Ishikawa (cell line): Measurements from ENCODE around the gene TMEM151A.

ENCODE experiments used
- CEBPB ChIP-seq: IDR thresholded peaks from 2 replicates; pipeline ENCODE4 v1.6.1; 2012
- CREB1 ChIP-seq: IDR thresholded peaks from 2 replicates; pipeline ENCODE4 v1.6.1; 2012; ENCODE audit warnings: low read depth
- EGR1 ChIP-seq: IDR thresholded peaks from 2 replicates; pipeline ENCODE4 v1.6.1; 2012
- EP300 ChIP-seq: IDR thresholded peaks from 2 replicates; pipeline ENCODE4 v1.6.1; 2012; ENCODE audit warnings: borderline replicate concordance
- FOXM1 ChIP-seq: IDR thresholded peaks from 2 replicates; pipeline ENCODE4 v1.6.1; 2012; ENCODE audit warnings: low read depth, borderline replicate concordance
- MAX ChIP-seq: IDR thresholded peaks from 2 replicates; pipeline ENCODE4 v1.6.1; 2012
- NFIC ChIP-seq: IDR thresholded peaks from 2 replicates; pipeline ENCODE4 v1.6.1; 2012
- RAD21 ChIP-seq: IDR thresholded peaks from 2 replicates; pipeline ENCODE4 v1.6.1; 2012; ENCODE audit warnings: low read depth
- REST ChIP-seq: IDR thresholded peaks from 2 replicates; pipeline ENCODE4 v1.6.1; 2012; ENCODE audit warnings: low read depth, mild to moderate bottlenecking
- TAF1 ChIP-seq: IDR thresholded peaks from 2 replicates; pipeline ENCODE4 v1.6.1; 2012; ENCODE audit warnings: low read depth, mild to moderate bottlenecking
- TCF12 ChIP-seq: IDR thresholded peaks from 2 replicates; pipeline ENCODE4 v1.6.1; 2012; ENCODE audit warnings: low read depth
- TEAD4 ChIP-seq: IDR thresholded peaks from 2 replicates; pipeline ENCODE4 v1.6.1; 2012
- YY1 ChIP-seq: IDR thresholded peaks from 2 replicates; pipeline ENCODE4 v1.6.1; 2012; ENCODE audit warnings: low read depth
- ZBTB7A ChIP-seq: IDR thresholded peaks from 2 replicates; pipeline ENCODE4 v1.6.1; 2012; ENCODE audit warnings: low read depth
- TF ChIP-seq, protein P1 (sequence below): IDR thresholded peaks from 2 replicates; pipeline ENCODE4 v1.6.1; 2012

TMEM151A gene

DNA sequence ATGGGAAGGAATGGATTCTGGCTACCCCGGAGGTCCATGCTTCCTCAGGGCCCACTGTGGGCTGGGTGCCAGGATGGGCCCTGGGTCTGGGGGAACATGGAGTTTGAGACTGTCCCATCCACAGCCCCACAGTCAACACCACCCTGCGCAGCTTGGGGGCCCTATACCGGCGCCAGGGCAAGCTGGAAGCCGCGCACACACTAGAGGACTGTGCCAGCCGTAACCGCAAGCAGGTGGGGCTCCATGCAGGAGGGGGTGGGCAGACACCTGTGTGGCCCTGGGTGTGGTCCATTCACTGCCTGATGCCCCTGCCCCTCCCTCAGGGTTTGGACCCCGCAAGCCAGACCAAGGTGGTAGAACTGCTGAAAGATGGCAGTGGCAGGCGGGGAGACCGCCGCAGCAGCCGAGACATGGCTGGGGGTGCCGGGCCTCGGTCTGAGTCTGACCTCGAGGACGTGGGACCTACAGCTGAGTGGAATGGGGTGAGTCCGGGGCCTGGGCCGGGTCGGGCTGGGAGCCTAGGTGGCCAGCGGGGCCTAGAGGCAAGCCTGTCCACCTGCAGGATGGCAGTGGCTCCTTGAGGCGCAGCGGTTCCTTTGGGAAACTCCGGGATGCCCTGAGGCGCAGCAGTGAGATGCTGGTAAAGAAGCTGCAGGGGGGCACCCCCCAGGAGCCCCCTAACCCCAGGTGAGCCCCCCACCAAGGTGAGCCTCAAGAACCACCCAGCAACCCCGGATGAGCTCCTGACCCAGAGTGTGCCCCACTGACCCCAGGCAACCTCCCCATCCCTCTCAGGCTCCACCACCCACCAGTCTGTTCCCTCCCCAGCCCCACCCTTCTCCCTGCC is 25.9 kb upstream of the TMEM151A start:
- TF ChIP-seq CEBPB (no peak), EP300 (no peak), TEAD4 (no peak), REST (no peak), FOXM1 (no peak), CREB1 (no peak), ZBTB7A (no peak), MAX (no peak), YY1 (no peak)

DNA sequence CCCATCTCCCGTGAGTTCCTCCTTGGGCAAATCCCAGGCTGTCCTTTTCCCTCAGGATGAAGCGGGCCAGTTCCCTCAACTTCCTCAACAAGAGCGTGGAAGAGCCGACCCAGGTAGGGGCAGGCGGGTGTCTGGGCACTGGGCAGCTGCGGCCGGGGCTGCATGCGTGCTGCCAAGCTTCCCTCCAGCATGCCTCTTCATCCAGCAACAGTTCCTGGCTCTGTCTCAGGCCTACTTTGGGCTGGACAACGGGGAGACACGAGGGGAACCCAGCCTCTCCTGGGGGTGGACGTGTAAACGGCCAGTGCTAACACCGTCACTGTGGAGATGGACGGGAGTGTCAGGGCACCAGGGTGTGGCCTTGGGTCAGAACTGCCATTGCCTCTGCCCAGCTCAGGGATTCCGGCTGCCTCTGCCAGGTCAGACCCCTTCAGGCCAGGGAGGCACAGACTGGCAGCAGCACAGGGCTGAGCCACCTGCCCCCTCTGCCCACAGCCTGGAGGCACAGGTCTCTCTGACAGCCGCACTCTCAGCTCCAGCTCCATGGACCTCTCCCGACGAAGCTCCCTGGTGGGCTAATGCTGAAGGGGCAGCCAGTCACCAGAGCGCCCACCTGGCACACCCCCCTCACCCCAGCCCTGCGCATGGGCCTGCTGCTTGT is 25.2 kb upstream of the TMEM151A start:
- TF ChIP-seq TCF12: no peak
- no peak for TF ChIP-seq CEBPB
- no peak for TF ChIP-seq RAD21
- no peak for TF ChIP-seq REST
- TF ChIP-seq FOXM1: no peak
- TF ChIP-seq EGR1: no peak

GRCh38 chr11:66267039-66267378 is 24.7 kb upstream of the TMEM151A start:
- TF ChIP-seq RAD21 (no peak), TAF1 (no peak), REST (no peak), MAX (no peak), TCF12 (no peak), FOXM1 (no peak), CEBPB (no peak), NFIC (no peak), CREB1 (no peak), EGR1 (no peak), YY1 (no peak), TEAD4 (no peak), ZBTB7A (no peak), EP300 (no peak)
- TF ChIP-seq, protein P1, sequence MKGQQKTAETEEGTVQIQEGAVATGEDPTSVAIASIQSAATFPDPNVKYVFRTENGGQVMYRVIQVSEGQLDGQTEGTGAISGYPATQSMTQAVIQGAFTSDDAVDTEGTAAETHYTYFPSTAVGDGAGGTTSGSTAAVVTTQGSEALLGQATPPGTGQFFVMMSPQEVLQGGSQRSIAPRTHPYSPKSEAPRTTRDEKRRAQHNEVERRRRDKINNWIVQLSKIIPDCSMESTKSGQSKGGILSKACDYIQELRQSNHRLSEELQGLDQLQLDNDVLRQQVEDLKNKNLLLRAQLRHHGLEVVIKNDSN: no peak

- TF ChIP-seq TEAD4 (no peak), CREB1 (no peak), TAF1 (peak; percentile 34; the same call in 1 of the 2 replicates), RAD21 (no peak), YY1 (no peak), ZBTB7A (peak; percentile 82), EP300 (0 out of 2 replicates have a peak, but pooled peaks have one; percentile 13), FOXM1 (0 out of 2 replicates have a peak, but pooled peaks have one; percentile 23), NFIC (0 out of 2 replicates have a peak, but pooled peaks have one; percentile 22), EGR1 (no peak), TCF12 (peak; percentile 7)
Measured at GRCh38 chr11:66267379-66268243, 24.1 kb upstream of the TMEM151A start.
